SW 1271 (cell line): Measurements from ENCODE around the gene PTPRN2.
"Not testable (repeated sequence)": the region's sequence is repeated elsewhere in the genome, so short reads cannot be mapped to it uniquely, and the experiment has no call there.

Source experiments
- DNase-seq, 2 experiments: peaks; one replicate each; lab custom pipeline; 2025; lab: John Stamatoyannopoulos, UW

The PTPRN2 gene

DNA sequence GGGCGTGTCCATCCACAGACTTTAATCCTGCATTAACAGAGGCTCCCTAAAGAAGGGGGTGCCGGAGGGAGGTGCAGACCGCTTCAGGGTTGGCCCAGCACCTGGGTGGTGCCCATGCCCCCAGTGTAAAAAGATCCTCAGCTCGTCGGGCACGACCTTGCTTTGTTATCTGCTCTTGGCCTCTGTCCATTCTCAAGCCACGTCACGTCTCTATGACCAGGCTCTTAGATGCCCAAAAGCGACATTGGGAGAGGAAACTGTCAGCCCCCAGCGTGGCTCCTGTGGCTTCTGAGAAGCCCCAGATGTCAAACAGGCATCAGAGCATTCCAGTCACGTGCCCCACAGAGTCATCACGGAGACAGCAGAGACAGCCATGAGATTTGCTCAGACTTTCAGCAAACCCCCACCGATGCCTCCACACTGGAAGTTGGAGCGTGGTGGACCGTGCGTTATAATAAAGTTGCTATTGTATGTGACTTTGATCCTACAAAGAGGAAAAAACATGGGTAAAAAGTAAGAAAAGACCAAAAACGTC lies 55.5 kb downstream of the PTPRN2 start:
- DNase-seq = no peak

- DNase-seq = no peak
Measured at GRCh38 chr7:158531661-158532060, 56.0 kb downstream of the PTPRN2 start.

DNA sequence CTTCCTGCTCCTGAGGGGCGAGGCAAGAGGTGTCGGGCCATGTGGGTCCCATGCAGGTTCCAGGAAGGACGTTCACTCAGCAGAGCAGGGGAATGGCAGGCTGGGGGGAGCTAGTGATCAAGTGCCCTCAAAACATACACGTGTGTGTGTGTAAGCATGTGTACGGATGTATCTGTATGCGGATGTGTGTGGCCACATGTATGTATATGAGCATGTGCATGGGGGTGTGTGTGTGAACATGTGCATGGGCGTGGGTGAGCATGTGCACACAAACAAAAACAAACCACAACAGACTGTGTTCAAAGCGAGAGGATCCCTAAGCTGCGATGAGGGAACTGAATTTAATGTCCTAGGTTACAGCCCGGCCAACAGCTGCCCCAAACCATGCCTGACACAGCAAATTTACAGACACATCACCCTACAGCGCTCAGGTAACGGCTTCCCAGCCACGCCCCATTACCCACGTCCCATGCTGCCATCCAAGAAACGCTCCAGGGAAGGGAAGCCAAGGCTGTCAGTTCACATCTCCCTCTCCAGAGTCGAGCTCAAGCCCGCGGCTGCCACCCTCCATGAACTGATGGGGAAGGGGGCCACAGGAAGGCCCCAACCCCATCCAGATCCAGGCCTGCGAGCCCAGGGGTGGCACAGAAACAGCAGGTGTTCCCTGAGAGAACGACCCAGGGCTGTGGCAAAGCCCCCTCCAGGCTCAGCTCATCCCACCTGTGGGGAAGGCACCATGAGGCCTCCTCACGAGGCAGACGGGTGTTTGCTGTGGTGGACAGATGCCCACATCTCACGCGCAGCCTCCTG lies 56.6 kb downstream of the PTPRN2 start:
- DNase-seq = no peak

GRCh38 chr7:158529181-158530096 lies 58.2 kb downstream of the PTPRN2 start:
- no peak for DNase-seq

DNA sequence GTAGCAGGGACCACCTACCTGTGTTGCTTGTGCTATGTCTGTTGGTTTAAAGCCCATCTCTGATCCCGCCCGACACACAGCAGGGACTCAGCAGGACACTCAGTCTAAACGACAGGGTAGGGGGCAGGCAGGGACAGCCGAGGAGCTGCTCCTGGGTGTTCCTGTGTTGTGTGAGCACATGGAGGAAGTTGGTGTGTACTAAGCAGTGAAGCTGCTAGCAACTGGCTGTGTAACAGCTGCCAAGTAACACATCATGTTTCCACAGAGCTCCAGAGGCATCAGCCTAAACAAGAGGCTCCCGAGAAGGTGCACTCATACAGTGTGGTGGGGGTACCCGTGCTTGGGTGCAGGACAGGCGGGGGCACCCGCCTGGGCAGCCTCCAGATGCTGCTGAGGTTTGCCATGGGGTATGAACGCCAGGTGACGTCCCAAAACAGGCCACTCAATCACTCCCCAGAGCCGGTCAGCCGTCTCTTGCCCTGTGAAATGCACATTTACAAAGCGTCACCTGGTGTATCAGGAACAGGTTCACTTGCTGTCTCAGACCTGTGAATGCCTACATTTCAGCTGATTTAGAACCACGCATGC lies 59.6 kb downstream of the PTPRN2 start:
- DNase-seq = no peak

GRCh38 chr7:158527495-158527894 lies 60.1 kb downstream of the PTPRN2 start:
- DNase-seq = no peak

DNA sequence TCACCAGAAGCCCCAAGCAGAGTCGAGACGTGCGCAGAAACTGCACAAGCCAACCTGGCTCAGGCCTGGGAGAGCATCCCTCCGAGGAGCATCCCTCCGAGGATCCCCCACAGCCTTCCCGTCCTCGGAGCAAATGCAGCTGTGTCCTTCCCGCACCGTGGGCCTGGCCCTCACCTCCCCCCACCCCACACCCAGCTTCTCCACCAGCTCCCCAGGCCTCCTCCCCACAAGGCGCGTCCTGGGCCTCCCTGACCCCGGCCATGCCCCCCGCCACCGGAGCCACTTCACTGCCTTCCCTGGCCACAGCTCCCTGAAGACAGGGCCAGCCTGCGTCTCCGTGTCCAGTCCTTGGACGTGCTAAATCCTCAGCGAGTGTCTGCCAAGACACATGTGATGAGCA lies 60.6 kb downstream of the PTPRN2 start:
- DNase-seq = no peak

- DNase-seq = no peak
Measured at GRCh38 chr7:158526531-158526930, 61.1 kb downstream of the PTPRN2 start.

- no peak for DNase-seq
Measured at GRCh38 chr7:158525648-158526484, 61.8 kb downstream of the PTPRN2 start.

GRCh38 chr7:158524749-158525635 lies 62.6 kb downstream of the PTPRN2 start:
- DNase-seq = no peak

DNA sequence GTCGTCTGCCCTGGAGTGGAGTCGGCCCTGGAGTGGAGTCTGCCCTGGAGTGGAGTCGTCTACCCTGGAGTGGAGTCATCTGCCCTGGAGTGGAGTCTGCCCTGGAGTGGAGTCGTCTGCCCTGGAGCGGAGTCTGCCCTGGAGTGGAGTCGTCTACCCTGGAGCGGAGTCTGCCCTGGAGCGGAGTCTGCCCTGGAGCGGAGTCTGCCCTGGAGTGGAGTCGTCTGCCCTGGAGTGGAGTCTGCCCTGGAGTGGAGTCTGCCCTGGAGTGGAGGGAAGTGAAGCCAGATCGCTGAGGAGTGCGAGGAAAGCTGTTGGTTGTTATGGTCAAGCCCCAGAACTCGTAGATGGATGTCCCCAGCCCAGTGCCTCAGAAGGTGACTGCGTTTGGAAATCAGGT lies 63.3 kb downstream of the PTPRN2 start:
- DNase-seq = not testable (repeated sequence)

DNA sequence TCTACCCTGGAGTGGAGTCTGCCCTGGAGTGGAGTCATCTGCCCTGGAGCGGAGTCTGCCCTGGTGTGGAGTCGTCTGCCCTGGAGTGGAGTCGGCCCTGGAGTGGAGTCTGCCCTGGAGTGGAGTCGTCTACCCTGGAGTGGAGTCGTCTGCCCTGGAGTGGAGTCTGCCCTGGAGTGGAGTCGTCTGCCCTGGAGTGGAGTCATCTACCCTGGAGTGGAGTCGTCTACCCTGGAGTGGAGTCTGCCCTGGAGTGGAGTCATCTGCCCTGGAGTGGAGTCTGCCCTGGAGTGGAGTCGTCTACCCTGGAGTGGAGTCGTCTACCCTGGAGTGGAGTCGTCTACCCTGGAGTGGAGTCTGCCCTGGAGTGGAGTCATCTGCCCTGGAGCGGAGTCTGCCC lies 63.7 kb downstream of the PTPRN2 start:
- DNase-seq = not testable (repeated sequence)

DNA sequence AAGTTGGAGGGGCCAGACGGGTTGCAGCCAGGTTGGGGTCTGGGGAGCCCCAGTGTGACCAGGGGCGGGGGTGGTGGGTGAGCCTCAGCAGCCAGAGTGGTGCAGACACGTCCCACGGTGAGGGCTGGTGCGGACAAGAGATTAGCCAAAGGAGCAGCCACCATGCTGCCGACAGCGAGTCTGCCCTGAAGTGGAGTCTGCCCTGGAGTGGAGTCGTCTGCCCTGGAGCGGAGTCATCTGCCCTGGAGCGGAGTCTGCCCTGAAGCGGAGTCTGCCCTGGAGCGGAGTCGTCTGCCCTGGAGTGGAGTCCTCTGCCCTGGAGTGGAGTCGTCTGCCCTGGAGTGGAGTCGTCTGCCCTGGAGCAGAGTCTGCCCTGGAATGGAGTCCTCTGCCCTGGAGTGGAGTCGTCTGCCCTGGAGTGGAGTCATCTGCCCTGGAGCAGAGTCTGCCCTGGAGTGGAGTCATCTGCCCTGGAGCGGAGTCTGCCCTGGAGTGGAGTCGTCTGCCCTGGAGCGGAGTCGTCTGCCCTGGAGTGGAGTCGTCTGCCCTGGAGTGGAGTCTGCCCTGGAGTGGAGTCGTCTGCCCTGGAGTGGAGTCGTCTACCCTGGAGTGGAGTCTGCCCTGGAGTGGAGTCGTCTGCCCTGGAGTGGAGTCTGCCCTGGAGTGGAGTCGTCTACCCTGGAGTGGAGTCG lies 64.3 kb downstream of the PTPRN2 start:
- not testable (repeated sequence) for DNase-seq

GRCh38 chr7:158521795-158522194 lies 65.8 kb downstream of the PTPRN2 start:
- DNase-seq = not testable (repeated sequence)

GRCh38 chr7:158520825-158521224 lies 66.8 kb downstream of the PTPRN2 start:
- no peak for DNase-seq

DNA sequence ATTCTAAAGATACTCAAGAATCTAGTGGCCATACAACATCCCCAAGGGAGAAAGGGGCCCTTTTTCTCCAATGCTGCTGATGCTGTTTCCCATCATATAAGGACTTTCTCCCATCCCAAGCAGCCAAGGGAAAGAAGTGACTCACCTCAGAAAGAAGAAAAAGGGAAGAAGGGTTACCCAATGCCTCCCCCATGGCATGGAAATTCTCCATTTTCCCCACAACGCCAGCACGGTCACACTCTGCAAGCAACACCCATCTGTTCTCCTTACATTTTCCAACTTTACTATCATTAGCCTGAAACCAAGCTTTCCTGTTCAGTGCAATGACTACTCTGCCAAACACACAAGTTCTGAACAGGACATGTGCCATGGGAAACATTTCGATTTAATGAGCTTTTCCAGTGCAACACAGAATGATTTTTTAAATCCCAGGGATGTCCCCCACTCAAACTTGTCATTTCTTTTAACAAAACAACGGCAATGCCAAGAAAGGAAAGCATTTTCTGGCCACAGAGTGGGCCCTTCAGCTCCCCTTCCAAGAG lies 67.9 kb downstream of the PTPRN2 start:
- no peak for DNase-seq

DNA sequence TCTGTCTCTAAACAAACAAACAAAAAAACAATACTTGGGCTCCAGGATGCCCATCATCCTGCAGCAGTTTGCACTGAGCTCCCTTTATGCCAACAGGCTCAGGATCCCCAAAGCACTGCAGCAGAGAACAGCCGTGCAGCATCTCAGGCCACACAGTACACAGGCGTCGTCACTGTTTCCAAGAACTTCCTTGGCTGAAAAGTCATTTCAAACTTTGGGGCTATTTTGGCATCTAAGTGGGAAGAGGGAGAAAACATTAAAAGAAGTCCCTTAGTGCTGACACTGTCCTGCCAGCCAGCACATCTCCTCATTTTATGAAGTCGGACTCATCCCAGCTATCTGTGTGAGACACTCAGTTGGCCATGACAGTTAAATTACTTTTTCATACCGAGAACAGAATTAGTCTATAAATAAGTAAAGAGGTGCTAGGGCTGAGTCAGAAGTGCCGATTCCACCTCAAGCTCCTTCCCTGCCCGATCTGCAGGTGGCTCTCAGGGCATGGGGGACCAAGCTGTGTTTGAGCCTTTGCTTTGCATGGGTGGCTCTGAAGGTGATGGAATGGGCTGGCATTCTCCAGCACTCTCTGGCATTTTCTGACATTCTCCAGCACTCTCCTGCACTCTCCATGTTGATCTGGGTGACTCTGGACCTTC lies 68.5 kb downstream of the PTPRN2 start:
- DNase-seq = no peak

- no peak for DNase-seq
Measured at GRCh38 chr7:158517571-158517970, 70.1 kb downstream of the PTPRN2 start.

- no peak for DNase-seq
Measured at GRCh38 chr7:158517072-158517471, 70.6 kb downstream of the PTPRN2 start.
